GM12878 (cell line): Measurements from ENCODE around the gene TLE3. TPM values are rescaled to one million over a fixed set of nuclear protein-coding genes. Genes with fewer than 3 reads are reported as not detected.

Source experiments
- ATAC-seq: fragments of 200-7000 bp; cut with Tn5 transposase; 3 replicates; pipeline ENCODE4 v1.9.1; 2020; ENCODE audit warnings: mild to moderate bottlenecking, moderate library complexity
- BruUV-seq: library from RNA; stranded (reverse); fragments of 400-500 nt; replicated peaks from 2 replicates; lab custom pipeline; 2021; lab: Mats Ljungman, UMichigan
- CTCF ChIA-PET: fragments of 300-600 bp; sonication (Branson Sonifier 250); formaldehyde crosslinking; extraction: SDS; loops from one replicate; lab custom pipeline; 2021; ENCODE audit warnings: inconsistent platforms; lab: Yijun Ruan, JAX
- POLR2A ChIA-PET: fragments of 350-600 bp; formaldehyde crosslinking; extraction: SDS; loops from one replicate; lab custom pipeline; 2021; ENCODE audit warnings: inconsistent platforms; lab: Charles Lee
- RAD21 ChIA-PET: fragments of 300-600 bp; sonication (Branson Sonifier 250); formaldehyde crosslinking; loops from one replicate; lab custom pipeline; 2023; ENCODE audit warnings: antibody characterized with exemption; ENCODE audit not compliant: unreplicated experiment; lab: Charles Lee
- SMC1A ChIA-PET: fragments of 300-600 bp; sonication (Branson Sonifier 250); formaldehyde crosslinking; loops from one replicate; lab custom pipeline; 2023; ENCODE audit not compliant: unreplicated experiment, uncharacterized antibody; lab: Charles Lee
- DNase-seq: peaks from one replicate; pipeline ENCODE4 v3.0.0-alpha.2; 2011; ENCODE audit warnings: low read depth, low spot score
- FAIRE-seq: peaks from 3 replicates; lab custom pipeline; 2011; peaks lifted over from hg19 to GRCh38; lab: Jason Lieb, UNC
- H2AFZ ChIP-seq: 2 replicates; pipeline ENCODE4 v1.6.0; 2011; ENCODE audit warnings: low read depth, low read length, control low read depth; ENCODE audit not compliant: control insufficient read depth
- H3K27ac ChIP-seq: 2 replicates; pipeline ENCODE4 v1.5.1; 2011; ENCODE audit warnings: control low read depth; ENCODE audit not compliant: control insufficient read depth, insufficient read depth
- H3K27me3 ChIP-seq, 2 experiments: replicated peaks in 1 of 2; 2 replicates each; pipeline versions ENCODE4 v1.6.0 to v1.6.1; 2011; ENCODE audit warnings: low read length in 1 of 2; ENCODE audit not compliant: control insufficient read depth in 2 of 2, insufficient read depth in 2 of 2
- H3K36me3 ChIP-seq, 2 experiments: 2 replicates each; pipeline ENCODE4 v1.5.1; 2011; ENCODE audit warnings: low read length in 1 of 2; ENCODE audit not compliant: control insufficient read depth in 2 of 2, insufficient read depth in 2 of 2
- H3K4me1 ChIP-seq: 2 replicates; pipeline ENCODE4 v1.6.1; 2011; ENCODE audit warnings: mild to moderate bottlenecking, low read length, moderate library complexity, mixed read lengths; ENCODE audit not compliant: control insufficient read depth, insufficient read depth
- H3K4me2 ChIP-seq: 2 replicates; pipeline ENCODE4 v1.6.0; 2011; ENCODE audit warnings: control low read depth; ENCODE audit not compliant: control insufficient read depth, insufficient read depth
- H3K4me3 ChIP-seq: fragments of 200-600 bp; sonication (generic); 2 replicates; pipeline ENCODE4 v1.5.1; 2016
- H3K79me2 ChIP-seq: 2 replicates; pipeline ENCODE4 v1.6.0; 2011; ENCODE audit warnings: low read length; ENCODE audit not compliant: control insufficient read depth, insufficient read depth
- H3K9ac ChIP-seq: 2 replicates; pipeline ENCODE4 v1.8.0; 2011; ENCODE audit warnings: low read length, control low read depth, mixed read lengths; ENCODE audit not compliant: control insufficient read depth, insufficient read depth
- H3K9me3 ChIP-seq: replicated peaks from 3 replicates; pipeline ENCODE4 v1.5.1; 2011; ENCODE audit warnings: mild to moderate bottlenecking, low read length; ENCODE audit not compliant: control insufficient read depth, insufficient read depth
- H4K20me1 ChIP-seq: 2 replicates; pipeline ENCODE4 v1.6.0; 2011; ENCODE audit not compliant: control insufficient read depth, insufficient read depth
- ATF2 ChIP-seq: IDR thresholded peaks from 2 replicates; pipeline ENCODE4 v1.6.1; 2012; ENCODE audit warnings: low read length, inconsistent platforms
- BMI1 ChIP-seq: fragments of 450-650 bp; IDR thresholded peaks from 2 replicates; pipeline ENCODE4 v1.6.1; 2016; ENCODE audit warnings: mild to moderate bottlenecking, moderate library complexity, borderline replicate concordance
- CBX3 ChIP-seq: fragments of 200-600 bp; sonication (generic); IDR thresholded peaks from 2 replicates; pipeline ENCODE4 v1.6.1; 2016; ENCODE audit warnings: low read depth, borderline replicate concordance
- EGR1 ChIP-seq, 2 experiments: IDR thresholded peaks; 1 replicate in 1 of 2; 2 replicates in 1 of 2; pipeline ENCODE4 v1.6.1; 2011 to 2012; ENCODE audit warnings: low read depth in 2 of 2, low read length in 2 of 2, borderline replicate concordance in 1 of 2, mild to moderate bottlenecking in 1 of 2, moderate library complexity in 1 of 2
- MTA2 ChIP-seq: fragments of 450-650 bp; IDR thresholded peaks from 2 replicates; pipeline ENCODE4 v1.6.1; 2016; ENCODE audit warnings: low read depth, mild to moderate bottlenecking, moderate library complexity
- NFXL1 ChIP-seq: fragments of 450-650 bp; IDR thresholded peaks from 2 replicates; pipeline ENCODE4 v1.6.1; 2017; ENCODE audit warnings: antibody characterized with exemption, mild to moderate bottlenecking, borderline replicate concordance
- SMAD5 ChIP-seq: IDR thresholded peaks from 2 replicates; pipeline ENCODE4 v1.6.1; 2016; ENCODE audit warnings: antibody characterized with exemption, low read depth
- SREBF2 ChIP-seq: IDR thresholded peaks from 2 replicates; pipeline ENCODE4 v1.6.1; 2012; ENCODE audit warnings: mild to moderate bottlenecking, low read length
- WRNIP1 ChIP-seq: IDR thresholded peaks from 2 replicates; pipeline ENCODE4 v1.6.1; 2011; ENCODE audit warnings: low read depth, low read length, improper control_type of control experiment, borderline replicate concordance
- ZNF384 ChIP-seq: IDR thresholded peaks from 2 replicates; pipeline ENCODE4 v1.6.1; 2012; ENCODE audit warnings: low read depth, mild to moderate bottlenecking, low read length, improper control_type of control experiment, borderline replicate concordance
- WGBS: methylation state at CpG from one replicate; pipeline ENCODE4 v1.1.6; 2016; ENCODE audit warnings: low lambda C conversion rate; ENCODE audit not compliant: insufficient replicate concordance, insufficient coverage; ENCODE audit errors: missing lambda C conversion rate; 5-methylcytosine and 5-hydroxymethylcytosine counted together
- in situ Hi-C: fragments of 300-500 bp; cut with MboI; formaldehyde crosslinking; loops from 9 replicates; pipeline ENCODE4 v1.14.3; 2018; ENCODE audit warnings: mixed read lengths
- intact Hi-C: fragments of 100-400 bp; cut with micrococcal nuclease; formaldehyde crosslinking; loops from one replicate; pipeline ENCODE4 v1.14.2; 2022; ENCODE audit not compliant: unreplicated experiment
- polyA plus RNA-seq, 11 experiments: library from polyadenylated mRNA; depleted of rRNA in 4 of 11; unstranded in 6 of 11; stranded (reverse) in 5 of 11; fragments of >200 nt; fragmentation: Nextera tagmentation in 4 of 11; fragmentation: Illumina TruSeq in 1 of 11; extraction: Ambion mirVana in 4 of 11; extraction: Trizol in 1 of 11; gene quantifications; 1 replicate in 1 of 11; 2 replicates in 10 of 11; pipeline versions ENCODE4 v1.2.1 to v1.2.3, GENCODE V29; 2011 to 2016; ENCODE audit warnings: inconsistent platforms in 2 of 11, missing spikeins in 2 of 11, low read depth in 1 of 11
- total RNA-seq, 4 experiments: library from RNA; depleted of rRNA in 3 of 4; stranded (reverse); fragments of >200 nt in 3 of 4; fragmentation: Illumina TruSeq in 1 of 4; extraction: Trizol in 1 of 4; gene quantifications; 2 replicates each; pipeline versions ENCODE4 v1.2.1 to v1.2.3, GENCODE V29; 2013 to 2021
- TF ChIP-seq, protein P1 (sequence below): IDR thresholded peaks from 2 replicates; pipeline ENCODE4 v1.6.1; 2011; ENCODE audit warnings: mild to moderate bottlenecking, low read depth, low read length, moderate library complexity; ENCODE audit not compliant: insufficient replicate concordance
- TF ChIP-seq, protein P2 (sequence below): fragments of 450-650 bp; formaldehyde crosslinking; IDR thresholded peaks from 2 replicates; pipeline ENCODE4 v1.4.0; 2022; ENCODE audit warnings: mild to moderate bottlenecking, moderate library complexity
- TF ChIP-seq, protein P3 (sequence below): IDR thresholded peaks from 2 replicates; pipeline ENCODE4 v1.6.1; 2012; ENCODE audit warnings: low read depth, low read length, improper control_type of control experiment

TLE3 gene
- total and polyA plus RNA-seq, 10 of the 15 experiments (the other 5 are each of a cell fraction or from before 2014, with no cell fraction given): 1.2 to 65.5 (median 9.7) TPM

- ChIA-PET POLR2A (interaction anchor here (0.6 kb wide), 1 partner anchor 136 kb away, joined by 4 read pairs; no protein-coding TSS in a partner anchor), SMC1A (interaction anchor here (1.6 kb wide), 1 partner anchor 33 kb away, joined by 6 read pairs; no protein-coding TSS in a partner anchor)
- Histone ChIP-seq H3K4me2 (no peak overlapping the region), H3K79me2 (no peaks in the 10 kb centered on the region), H2AFZ (no peak overlapping the region), H3K36me3 (peaks cover 39 to 51% of the 10 kb centered on the region in 2 experiments), H3K9me3 (no peaks in the 10 kb centered on the region), H3K4me3 (no peak overlapping the region), H4K20me1 (no peaks in the 10 kb centered on the region)
- no peak for FAIRE-seq
- 95% methylated on average over 15 of the region's 15 CpGs for WGBS
- no TSS peak for BruUV-seq
- TF ChIP-seq, protein P1, sequence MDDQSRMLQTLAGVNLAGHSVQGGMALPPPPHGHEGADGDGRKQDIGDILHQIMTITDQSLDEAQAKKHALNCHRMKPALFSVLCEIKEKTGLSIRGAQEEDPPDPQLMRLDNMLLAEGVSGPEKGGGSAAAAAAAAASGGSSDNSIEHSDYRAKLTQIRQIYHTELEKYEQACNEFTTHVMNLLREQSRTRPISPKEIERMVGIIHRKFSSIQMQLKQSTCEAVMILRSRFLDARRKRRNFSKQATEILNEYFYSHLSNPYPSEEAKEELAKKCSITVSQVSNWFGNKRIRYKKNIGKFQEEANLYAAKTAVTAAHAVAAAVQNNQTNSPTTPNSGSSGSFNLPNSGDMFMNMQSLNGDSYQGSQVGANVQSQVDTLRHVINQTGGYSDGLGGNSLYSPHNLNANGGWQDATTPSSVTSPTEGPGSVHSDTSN: no peak
- TF ChIP-seq EGR1 (IDR thresholded peaks at IDR 0.05; ENCODE audit: borderline replicate concordance in 1 of 2, low read depth in 2 of 2, low read length in 2 of 2): no peak
- TF ChIP-seq, protein P2, sequence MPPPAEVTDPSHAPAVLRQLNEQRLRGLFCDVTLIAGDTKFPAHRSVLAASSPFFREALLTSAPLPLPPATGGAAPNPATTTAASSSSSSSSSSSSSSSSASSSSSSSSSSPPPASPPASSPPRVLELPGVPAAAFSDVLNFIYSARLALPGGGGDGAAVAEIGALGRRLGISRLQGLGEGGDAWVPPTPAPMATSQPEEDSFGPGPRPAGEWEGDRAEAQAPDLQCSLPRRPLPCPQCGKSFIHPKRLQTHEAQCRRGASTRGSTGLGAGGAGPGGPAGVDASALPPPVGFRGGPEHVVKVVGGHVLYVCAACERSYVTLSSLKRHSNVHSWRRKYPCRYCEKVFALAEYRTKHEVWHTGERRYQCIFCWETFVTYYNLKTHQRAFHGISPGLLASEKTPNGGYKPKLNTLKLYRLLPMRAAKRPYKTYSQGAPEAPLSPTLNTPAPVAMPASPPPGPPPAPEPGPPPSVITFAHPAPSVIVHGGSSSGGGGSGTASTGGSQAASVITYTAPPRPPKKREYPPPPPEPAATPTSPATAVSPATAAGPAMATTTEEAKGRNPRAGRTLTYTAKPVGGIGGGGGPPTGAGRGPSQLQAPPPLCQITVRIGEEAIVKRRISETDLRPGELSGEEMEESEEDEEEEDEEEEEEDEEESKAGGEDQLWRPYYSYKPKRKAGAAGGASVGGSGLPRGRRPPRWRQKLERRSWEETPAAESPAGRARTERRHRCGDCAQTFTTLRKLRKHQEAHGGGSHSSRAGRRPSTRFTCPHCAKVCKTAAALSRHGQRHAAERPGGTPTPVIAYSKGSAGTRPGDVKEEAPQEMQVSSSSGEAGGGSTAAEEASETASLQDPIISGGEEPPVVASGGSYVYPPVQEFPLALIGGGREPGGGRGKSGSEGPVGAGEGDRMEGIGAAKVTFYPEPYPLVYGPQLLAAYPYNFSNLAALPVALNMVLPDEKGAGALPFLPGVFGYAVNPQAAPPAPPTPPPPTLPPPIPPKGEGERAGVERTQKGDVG (CRISPR knock-in tag): no peak
- no peak for TF ChIP-seq WRNIP1
- no peak for TF ChIP-seq ATF2
- TF ChIP-seq ZNF384: no peak
- no peak for TF ChIP-seq BMI1
- TF ChIP-seq CBX3: no peak
- TF ChIP-seq SMAD5: no peak
- TF ChIP-seq, protein P3, sequence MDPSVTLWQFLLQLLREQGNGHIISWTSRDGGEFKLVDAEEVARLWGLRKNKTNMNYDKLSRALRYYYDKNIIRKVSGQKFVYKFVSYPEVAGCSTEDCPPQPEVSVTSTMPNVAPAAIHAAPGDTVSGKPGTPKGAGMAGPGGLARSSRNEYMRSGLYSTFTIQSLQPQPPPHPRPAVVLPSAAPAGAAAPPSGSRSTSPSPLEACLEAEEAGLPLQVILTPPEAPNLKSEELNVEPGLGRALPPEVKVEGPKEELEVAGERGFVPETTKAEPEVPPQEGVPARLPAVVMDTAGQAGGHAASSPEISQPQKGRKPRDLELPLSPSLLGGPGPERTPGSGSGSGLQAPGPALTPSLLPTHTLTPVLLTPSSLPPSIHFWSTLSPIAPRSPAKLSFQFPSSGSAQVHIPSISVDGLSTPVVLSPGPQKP: no peak
- TF ChIP-seq MTA2: no peak
- no peak for TF ChIP-seq NFXL1
- no peak for TF ChIP-seq SREBF2
- TF ChIP-seq, all 136 proteins: peak for 0
- no peak overlapping the region for H3K9ac ChIP-seq
- H3K4me1 ChIP-seq: no peaks in the 10 kb centered on the region
- in situ Hi-C loops: no loop called here
- no peak for ATAC-seq
- no peak overlapping the region for H3K27ac ChIP-seq
- no peaks in the 10 kb centered on the region for H3K27me3 ChIP-seq
- intact Hi-C loops: no loop called here
- RAD21 ChIA-PET: no interaction called here
- DNase-seq: no peak
- CTCF ChIA-PET: no interaction called here
These were observed 35.9 kb downstream of the TLE3 start for GRCh38 chr15:70061696-70062270.
